Measurements from ENCODE around the gene ZNF750. TPM values are rescaled to one million over a fixed set of nuclear protein-coding genes. Genes with fewer than 3 reads are reported as not detected.

Gene ZNF750
- total and polyA plus RNA-seq, 2 experiments from 2014 or later: 0.13 to 0.17 TPM

DNA sequence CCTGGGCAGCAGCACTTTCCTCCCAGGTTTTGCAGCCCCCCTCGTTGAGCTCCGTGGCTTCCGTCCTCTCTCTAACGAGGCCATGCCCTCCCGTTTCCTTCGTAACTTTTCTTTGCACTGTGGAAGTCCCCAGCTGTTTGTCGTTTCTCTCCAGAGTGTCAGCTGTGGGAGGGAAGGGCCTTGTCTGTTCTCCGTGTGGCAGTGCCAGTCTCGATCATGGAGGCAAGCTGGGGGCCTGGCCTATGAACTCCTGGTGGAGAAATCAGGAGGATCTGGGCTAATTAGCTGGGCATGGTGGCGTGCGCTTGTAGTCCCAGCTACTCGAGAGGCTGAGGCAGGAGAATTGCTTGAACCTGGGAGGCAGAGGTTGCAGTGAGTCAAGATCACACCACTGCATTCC, 59.6 kb downstream of the ZNF750 start:
- H2AFZ ChIP-seq: no peak overlapping the region
- H3F3A ChIP-seq (replicated peaks; ENCODE audit: low read depth): no peaks in the 10 kb centered on the region; the same call in 1 of the 2 replicates
- H4K20me1 ChIP-seq (replicated peaks; ENCODE audit: insufficient read depth): peaks cover 17% of the 10 kb centered on the region
- Mint-ChIP-seq H3K4me3 (no peak overlapping the region), H3K27me3 (ENCODE audit: insufficient read depth, low read depth, poor library complexity) (peaks cover 20% of the 10 kb centered on the region), H3K36me3 (ENCODE audit: low read depth) (peaks cover 51% of the 10 kb centered on the region), H3K4me1 (peaks cover 10% of the 10 kb centered on the region), H3K9me3 (peaks cover 4% of the 10 kb centered on the region; the same call in 2 of the 3 replicates), H3K27ac (no peak overlapping the region)
- H3K4me2 ChIP-seq: no peak overlapping the region
- TF ChIP-seq CREB1 (CRISPR knock-in tag; IDR thresholded peaks at IDR 0.05; ENCODE audit: low read depth) (no peak), NANOG (IDR thresholded peaks at IDR 0.05; ENCODE audit: borderline replicate concordance) (no peak), POLR2AphosphoS5 (IDR thresholded peaks at IDR 0.05; ENCODE audit: low read depth) (no peak), EZH2 (IDR thresholded peaks at IDR 0.05; ENCODE audit: low read depth, unreplicated experiment) (no peak), JUNB (IDR thresholded peaks at IDR 0.05; ENCODE audit: unreplicated experiment) (no peak), ZNF331 (CRISPR knock-in tag; IDR thresholded peaks at IDR 0.05; ENCODE audit: low read depth) (no peak), STAT1 (IDR thresholded peaks at IDR 0.05; ENCODE audit: unreplicated experiment) (no peak), EZH2phosphoT487 (IDR thresholded peaks at IDR 0.05; ENCODE audit: unreplicated experiment) (no peak), ZNF114 (CRISPR knock-in tag; IDR thresholded peaks at IDR 0.05) (no peak)
- TF ChIP-seq, protein P1, sequence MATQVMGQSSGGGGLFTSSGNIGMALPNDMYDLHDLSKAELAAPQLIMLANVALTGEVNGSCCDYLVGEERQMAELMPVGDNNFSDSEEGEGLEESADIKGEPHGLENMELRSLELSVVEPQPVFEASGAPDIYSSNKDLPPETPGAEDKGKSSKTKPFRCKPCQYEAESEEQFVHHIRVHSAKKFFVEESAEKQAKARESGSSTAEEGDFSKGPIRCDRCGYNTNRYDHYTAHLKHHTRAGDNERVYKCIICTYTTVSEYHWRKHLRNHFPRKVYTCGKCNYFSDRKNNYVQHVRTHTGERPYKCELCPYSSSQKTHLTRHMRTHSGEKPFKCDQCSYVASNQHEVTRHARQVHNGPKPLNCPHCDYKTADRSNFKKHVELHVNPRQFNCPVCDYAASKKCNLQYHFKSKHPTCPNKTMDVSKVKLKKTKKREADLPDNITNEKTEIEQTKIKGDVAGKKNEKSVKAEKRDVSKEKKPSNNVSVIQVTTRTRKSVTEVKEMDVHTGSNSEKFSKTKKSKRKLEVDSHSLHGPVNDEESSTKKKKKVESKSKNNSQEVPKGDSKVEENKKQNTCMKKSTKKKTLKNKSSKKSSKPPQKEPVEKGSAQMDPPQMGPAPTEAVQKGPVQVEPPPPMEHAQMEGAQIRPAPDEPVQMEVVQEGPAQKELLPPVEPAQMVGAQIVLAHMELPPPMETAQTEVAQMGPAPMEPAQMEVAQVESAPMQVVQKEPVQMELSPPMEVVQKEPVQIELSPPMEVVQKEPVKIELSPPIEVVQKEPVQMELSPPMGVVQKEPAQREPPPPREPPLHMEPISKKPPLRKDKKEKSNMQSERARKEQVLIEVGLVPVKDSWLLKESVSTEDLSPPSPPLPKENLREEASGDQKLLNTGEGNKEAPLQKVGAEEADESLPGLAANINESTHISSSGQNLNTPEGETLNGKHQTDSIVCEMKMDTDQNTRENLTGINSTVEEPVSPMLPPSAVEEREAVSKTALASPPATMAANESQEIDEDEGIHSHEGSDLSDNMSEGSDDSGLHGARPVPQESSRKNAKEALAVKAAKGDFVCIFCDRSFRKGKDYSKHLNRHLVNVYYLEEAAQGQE (IDR thresholded peaks at IDR 0.05; ENCODE audit: unreplicated experiment): no peak
- TF ChIP-seq, protein P2, sequence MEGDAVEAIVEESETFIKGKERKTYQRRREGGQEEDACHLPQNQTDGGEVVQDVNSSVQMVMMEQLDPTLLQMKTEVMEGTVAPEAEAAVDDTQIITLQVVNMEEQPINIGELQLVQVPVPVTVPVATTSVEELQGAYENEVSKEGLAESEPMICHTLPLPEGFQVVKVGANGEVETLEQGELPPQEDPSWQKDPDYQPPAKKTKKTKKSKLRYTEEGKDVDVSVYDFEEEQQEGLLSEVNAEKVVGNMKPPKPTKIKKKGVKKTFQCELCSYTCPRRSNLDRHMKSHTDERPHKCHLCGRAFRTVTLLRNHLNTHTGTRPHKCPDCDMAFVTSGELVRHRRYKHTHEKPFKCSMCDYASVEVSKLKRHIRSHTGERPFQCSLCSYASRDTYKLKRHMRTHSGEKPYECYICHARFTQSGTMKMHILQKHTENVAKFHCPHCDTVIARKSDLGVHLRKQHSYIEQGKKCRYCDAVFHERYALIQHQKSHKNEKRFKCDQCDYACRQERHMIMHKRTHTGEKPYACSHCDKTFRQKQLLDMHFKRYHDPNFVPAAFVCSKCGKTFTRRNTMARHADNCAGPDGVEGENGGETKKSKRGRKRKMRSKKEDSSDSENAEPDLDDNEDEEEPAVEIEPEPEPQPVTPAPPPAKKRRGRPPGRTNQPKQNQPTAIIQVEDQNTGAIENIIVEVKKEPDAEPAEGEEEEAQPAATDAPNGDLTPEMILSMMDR (conservative IDR thresholded peaks at IDR 0.05; ENCODE audit: low read depth in 2 of 2): no peak
- TF ChIP-seq, protein P3, sequence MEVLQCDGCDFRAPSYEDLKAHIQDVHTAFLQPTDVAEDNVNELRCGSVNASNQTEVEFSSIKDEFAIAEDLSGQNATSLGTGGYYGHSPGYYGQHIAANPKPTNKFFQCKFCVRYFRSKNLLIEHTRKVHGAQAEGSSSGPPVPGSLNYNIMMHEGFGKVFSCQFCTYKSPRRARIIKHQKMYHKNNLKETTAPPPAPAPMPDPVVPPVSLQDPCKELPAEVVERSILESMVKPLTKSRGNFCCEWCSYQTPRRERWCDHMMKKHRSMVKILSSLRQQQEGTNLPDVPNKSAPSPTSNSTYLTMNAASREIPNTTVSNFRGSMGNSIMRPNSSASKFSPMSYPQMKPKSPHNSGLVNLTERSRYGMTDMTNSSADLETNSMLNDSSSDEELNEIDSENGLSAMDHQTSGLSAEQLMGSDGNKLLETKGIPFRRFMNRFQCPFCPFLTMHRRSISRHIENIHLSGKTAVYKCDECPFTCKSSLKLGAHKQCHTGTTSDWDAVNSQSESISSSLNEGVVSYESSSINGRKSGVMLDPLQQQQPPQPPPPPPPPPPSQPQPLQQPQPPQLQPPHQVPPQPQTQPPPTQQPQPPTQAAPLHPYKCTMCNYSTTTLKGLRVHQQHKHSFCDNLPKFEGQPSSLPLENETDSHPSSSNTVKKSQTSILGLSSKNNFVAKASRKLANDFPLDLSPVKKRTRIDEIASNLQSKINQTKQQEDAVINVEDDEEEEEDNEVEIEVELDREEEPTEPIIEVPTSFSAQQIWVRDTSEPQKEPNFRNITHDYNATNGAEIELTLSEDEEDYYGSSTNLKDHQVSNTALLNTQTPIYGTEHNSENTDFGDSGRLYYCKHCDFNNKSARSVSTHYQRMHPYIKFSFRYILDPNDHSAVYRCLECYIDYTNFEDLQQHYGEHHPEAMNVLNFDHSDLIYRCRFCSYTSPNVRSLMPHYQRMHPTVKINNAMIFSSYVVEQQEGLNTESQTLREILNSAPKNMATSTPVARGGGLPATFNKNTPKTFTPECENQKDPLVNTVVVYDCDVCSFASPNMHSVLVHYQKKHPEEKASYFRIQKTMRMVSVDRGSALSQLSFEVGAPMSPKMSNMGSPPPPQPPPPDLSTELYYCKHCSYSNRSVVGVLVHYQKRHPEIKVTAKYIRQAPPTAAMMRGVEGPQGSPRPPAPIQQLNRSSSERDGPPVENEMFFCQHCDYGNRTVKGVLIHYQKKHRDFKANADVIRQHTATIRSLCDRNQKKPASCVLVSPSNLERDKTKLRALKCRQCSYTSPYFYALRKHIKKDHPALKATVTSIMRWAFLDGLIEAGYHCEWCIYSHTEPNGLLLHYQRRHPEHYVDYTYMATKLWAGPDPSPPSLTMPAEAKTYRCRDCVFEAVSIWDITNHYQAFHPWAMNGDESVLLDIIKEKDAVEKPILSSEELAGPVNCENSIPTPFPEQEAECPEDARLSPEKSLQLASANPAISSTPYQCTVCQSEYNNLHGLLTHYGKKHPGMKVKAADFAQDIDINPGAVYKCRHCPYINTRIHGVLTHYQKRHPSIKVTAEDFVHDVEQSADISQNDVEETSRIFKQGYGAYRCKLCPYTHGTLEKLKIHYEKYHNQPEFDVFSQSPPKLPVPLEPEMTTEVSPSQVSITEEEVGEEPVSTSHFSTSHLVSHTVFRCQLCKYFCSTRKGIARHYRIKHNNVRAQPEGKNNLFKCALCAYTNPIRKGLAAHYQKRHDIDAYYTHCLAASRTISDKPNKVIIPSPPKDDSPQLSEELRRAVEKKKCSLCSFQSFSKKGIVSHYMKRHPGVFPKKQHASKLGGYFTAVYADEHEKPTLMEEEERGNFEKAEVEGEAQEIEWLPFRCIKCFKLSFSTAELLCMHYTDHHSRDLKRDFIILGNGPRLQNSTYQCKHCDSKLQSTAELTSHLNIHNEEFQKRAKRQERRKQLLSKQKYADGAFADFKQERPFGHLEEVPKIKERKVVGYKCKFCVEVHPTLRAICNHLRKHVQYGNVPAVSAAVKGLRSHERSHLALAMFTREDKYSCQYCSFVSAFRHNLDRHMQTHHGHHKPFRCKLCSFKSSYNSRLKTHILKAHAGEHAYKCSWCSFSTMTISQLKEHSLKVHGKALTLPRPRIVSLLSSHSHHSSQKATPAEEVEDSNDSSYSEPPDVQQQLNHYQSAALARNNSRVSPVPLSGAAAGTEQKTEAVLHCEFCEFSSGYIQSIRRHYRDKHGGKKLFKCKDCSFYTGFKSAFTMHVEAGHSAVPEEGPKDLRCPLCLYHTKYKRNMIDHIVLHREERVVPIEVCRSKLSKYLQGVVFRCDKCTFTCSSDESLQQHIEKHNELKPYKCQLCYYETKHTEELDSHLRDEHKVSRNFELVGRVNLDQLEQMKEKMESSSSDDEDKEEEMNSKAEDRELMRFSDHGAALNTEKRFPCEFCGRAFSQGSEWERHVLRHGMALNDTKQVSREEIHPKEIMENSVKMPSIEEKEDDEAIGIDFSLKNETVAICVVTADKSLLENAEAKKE (CRISPR knock-in tag; IDR thresholded peaks at IDR 0.05): no peak
- TF ChIP-seq, protein P4, sequence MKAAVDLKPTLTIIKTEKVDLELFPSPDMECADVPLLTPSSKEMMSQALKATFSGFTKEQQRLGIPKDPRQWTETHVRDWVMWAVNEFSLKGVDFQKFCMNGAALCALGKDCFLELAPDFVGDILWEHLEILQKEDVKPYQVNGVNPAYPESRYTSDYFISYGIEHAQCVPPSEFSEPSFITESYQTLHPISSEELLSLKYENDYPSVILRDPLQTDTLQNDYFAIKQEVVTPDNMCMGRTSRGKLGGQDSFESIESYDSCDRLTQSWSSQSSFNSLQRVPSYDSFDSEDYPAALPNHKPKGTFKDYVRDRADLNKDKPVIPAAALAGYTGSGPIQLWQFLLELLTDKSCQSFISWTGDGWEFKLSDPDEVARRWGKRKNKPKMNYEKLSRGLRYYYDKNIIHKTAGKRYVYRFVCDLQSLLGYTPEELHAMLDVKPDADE (IDR thresholded peaks at IDR 0.05): no peak
- no peak overlapping the region for H3K27ac ChIP-seq (ENCODE audit: low read depth)
- ATAC-seq (no peak), DNase-seq (ENCODE audit: low spot score) (no peak)
- no peak overlapping the region for H3K4me3 ChIP-seq
- H3K9me2 ChIP-seq (ENCODE audit: insufficient read depth): no peaks in the 10 kb centered on the region
- peaks cover 42% of the 10 kb centered on the region for H3K79me2 ChIP-seq (replicated peaks; ENCODE audit: insufficient read depth)
- H3K27me3 ChIP-seq (ENCODE audit: insufficient read depth): no peaks in the 10 kb centered on the region
- peaks cover 16% of the 10 kb centered on the region; the same call in 1 of the 2 replicates for H3K36me3 ChIP-seq (ENCODE audit: insufficient read depth)
- H3K4me1 ChIP-seq (ENCODE audit: insufficient read depth): no peaks in the 10 kb centered on the region; the same call in 1 of the 2 replicates

Measured in GM23338 (cell line).